GM21423 (cell line): ENCODE measurements around the gene HIPK2.

Source experiments
- ATAC-seq: cut with Tn5 transposase; IDR thresholded peaks from one replicate; pipeline ENCODE4 v1.9.1; 2021; ENCODE audit warnings: mild to moderate bottlenecking, moderate library complexity; ENCODE audit not compliant: unreplicated experiment

The HIPK2 gene

DNA sequence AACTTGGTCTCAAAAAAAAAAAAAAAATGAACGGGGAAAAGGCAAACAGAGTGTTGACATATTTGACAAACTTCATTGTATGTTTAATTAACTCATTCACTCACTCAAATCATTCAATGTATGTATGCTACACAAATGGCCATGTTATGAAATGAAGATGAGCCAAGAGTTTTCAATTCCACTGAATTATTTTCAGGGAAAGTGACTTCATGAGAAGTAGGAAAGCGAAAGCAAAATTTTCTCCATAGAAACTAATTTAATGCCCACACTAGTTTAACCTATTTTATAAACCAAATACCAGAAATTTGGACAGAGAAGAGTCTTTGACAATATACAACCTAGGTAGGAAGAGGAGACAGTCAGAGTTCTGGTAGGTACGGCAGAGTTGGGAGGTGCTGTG lies 119.5 kb downstream of the HIPK2 start:
- ATAC-seq, result no peak

GRCh38 chr7:139657725-139658124 lies 120.1 kb downstream of the HIPK2 start:
- no peak for ATAC-seq

DNA sequence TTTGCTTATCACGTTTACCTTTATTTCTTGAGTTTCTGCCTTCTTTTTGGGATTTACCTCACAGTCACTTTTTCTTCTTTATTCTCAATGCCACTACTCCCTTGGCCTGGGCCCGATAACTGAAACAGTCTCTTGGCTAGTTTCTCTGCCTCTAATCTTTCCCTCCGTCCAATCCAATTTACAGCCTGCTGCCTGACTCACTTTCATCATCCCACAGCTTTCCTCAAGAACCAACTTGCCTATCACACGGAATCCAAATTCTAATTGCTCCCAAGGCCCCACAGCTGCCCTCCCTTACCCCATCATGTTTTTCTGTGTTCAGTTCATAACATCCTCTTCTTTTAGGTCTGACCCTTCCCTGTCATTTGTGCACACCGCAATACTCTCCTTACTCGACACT lies 121.4 kb downstream of the HIPK2 start:
- no peak for ATAC-seq

DNA sequence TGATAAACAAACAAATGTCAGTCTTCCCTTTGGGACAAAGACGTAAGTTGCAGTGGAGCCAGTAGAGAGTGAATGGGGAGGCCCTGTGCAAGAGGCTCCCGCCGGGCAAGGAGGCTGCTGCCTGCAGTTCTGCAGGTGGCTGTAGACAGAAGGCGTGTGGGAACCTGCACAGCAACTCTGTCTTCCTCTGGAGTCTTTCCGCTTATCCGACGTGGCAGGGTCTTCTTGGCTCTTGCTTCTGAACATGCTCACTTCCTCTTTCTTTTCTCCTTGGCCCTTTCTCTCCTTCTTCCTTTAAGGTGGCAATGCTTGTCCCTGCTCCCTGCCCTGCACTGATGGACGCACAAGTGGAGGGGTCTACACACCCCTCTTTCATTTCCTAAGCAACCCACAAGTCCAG lies 122.5 kb downstream of the HIPK2 start:
- no peak for ATAC-seq

DNA sequence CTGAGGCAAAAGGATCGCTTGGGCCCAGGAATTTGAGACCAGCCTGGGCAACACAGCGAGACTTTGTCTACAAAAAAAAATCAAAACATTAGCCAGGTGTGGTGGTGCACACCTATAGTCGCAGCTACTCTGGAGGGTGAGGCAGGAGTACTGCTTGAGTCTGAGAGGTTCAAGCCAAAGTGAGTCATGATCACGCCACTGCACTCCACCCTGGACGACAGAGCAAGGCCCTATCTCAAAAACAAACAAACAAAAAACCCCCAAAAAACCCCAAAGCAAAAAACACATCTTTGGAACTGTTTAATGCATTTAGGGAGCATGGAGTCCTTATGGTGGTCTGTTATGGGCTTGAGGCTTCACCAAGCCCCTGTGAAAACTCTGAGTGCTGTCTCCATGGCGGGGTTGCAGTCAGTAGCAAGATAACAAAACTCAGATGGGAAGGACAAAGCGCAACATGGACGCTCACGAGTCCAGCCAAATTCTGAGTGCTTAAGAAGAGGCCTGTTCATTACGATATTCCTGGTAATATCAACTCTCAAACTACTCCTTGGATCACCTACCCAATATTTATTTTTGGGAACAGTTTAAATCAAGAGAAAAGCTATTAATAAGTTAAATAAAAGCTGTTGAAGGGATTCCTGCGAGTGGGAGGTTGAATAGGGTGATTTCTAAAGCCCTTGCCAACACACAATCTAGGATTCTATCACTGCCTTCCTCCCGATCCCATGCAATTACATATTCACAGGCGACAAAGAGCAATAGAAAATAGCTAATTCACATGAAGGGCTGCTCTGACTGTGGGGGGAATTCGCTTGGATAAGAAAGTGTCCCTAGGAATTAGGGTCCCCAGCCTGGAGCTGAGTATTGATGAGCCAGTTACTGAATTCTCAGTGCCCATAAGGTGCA lies 123.3 kb downstream of the HIPK2 start:
- no peak for ATAC-seq

GRCh38 chr7:139651914-139652313 lies 125.9 kb downstream of the HIPK2 start:
- no peak for ATAC-seq

- no peak for ATAC-seq
These were observed 126.5 kb downstream of the HIPK2 start for GRCh38 chr7:139651308-139651707.

DNA sequence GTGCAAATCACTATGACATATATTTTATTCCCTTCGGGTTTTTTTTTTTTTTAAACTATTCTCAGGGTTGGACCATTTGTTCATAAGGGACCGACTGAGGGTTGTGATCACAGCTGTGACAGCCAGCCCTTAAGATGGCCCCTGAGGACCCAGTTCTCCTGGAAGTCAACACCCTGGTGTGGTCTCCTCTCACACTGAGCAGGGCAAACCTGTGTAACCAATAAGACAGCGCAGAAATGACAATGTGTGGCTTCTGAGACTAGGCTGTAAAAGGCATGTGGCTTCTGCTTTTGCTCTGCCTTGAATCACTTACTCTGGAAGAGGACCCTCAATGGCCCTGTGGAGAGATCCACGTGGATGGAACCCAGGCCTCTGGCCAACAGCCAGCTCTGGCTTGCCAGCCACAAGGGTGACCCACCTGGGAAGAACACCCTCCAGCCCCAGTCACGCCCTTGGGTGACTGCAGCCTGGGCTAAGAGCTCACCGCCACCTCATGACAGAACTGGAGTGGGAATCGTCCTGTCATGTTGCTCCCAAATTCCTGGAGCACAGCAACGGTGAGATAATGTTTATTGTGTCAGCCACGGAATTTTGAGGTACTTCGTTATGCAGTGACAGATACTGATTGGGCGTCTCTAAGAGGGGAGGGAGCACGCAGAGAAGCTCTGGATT lies 127.2 kb downstream of the HIPK2 start:
- no peak for ATAC-seq

DNA sequence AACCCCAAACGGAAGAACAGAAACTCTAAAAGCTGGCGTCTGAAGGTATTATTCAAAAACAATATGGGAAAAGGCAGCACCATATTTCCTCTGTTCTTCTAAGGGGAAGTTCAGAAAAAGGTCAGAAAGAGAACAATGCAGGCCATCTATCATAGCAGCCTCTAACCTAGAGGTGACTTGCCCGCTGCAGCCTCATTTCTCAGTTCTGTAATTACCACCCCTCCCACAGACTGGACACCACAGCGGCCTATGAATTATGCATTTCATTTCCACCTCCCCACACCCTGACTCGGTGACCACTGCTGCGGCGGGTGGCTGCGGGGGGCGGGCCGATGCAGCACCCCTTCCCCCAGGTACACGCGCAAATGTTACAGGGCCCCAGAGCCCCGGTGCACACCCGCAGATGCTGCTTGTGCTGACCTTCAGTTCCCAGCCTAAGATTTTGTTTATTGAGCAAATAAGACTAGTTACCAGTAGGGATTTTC lies 128.8 kb downstream of the HIPK2 start:
- peak; percentile 85 for ATAC-seq

DNA sequence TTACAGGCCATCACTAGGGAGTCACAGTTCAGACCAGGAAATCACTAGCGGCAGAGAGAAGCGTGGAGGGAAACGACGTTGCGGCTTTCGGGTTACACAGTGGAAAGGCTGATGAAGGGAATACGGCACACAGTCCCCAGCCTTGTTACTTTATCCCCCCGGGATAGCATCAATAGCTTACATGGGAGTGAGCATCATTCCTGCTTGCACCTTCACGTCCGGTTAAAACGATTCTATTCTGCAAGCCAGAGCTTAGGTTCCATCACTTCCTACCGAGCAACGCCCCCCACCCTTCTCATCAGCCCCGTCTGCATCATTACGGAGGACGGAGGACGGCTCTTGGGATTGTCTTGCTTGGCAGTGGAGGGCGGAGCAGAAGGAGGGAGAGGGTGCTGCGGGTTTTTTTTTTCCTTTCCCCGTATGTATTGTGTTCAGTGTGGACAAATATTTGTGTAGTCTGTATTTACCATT lies 129.4 kb downstream of the HIPK2 start:
- ATAC-seq, result peak; percentile 1

- ATAC-seq, result no peak
These were observed 129.9 kb downstream of the HIPK2 start for GRCh38 chr7:139647814-139648390.

DNA sequence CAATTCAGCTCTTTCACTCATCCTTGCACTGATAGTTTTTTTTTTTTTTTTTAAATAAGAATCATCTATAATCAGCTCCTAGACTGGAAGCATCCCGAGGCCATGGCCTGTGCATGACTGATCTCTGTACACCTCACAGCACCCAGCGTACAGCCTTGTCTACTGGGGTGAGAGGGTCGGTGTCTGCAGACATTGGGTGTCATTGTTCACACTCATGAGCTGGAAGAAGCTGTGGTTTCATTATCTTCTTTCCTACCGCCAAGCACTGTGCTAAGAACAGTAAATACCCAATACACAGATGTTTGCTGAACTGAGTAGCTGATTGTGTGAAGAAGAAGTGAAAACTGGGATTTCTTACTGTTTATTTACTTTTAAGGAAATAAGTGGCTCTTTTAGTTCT lies 130.7 kb downstream of the HIPK2 start:
- no peak for ATAC-seq

DNA sequence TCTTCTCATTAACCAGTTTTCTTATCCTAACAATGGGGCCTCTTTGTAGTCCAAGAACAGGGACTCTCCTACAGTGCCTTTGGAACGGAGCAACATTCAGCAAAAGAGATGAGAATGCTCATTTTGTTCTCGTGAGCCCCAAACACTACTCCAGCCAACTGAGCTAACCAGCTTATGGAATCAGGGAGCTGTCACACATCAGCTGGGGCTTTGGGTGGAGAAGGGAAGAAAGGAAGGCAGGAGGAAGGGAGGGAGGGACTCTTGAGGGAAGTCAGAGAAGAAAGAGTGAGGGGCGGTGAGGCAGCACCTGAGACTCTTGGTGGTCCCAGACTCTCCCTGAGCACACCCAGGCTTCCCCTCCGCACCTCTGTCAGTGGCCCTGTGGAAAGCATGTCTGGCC lies 131.2 kb downstream of the HIPK2 start:
- ATAC-seq, result no peak

- ATAC-seq, result no peak
These were observed 131.9 kb downstream of the HIPK2 start for GRCh38 chr7:139645572-139646523.

DNA sequence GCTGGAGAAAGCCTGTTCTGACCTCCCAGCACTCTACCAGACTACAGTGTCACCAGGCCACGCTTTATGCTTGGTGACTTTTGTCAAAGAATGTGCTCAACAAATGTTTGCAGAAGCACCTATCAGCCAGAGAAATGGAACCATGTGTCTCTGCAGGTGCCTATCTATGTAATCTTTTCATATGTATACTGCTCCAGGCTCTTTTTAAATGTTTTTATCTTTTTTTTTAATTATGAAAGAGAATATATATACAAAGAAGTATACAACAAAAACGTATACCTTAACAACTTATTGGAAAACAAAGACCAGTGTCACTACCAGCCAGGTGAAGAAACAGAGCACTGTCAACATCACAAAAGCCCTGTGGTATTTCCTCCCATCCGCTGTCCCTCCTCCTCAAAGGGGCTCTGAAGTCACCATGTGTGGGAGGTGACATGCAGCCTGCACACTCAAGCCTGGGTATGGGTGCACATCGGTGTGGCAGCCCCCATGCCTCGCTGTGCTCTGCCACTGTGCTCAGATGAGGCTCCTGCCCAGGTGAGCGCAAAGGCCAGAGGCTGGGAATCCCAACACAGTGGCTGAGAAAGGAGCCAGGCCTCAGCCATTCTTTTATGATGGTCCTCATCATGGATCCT lies 133.7 kb downstream of the HIPK2 start:
- ATAC-seq, result no peak

GRCh38 chr7:139642283-139642682 lies 135.5 kb downstream of the HIPK2 start:
- no peak for ATAC-seq

- ATAC-seq, result no peak
These were observed 136.3 kb downstream of the HIPK2 start for GRCh38 chr7:139641337-139641992.

DNA sequence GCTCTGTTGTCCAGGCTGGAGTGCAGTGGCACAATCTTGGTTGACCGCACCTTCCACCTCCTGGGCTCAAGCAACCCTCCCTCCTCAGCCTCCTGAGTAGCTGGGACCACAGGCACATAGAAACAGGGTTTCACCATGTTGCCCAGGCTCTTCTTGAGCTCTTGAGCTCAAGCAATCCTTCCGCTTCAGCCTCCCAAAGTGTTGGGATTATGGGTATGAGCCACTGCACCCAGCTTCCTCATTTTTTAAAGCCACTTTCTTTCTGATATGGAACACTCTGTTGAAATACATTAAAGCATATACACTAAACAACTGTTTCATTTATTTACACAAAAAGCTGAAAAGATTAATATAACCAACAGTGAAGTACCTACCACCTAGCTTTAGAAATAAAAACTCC lies 137.1 kb downstream of the HIPK2 start:
- ATAC-seq, result no peak

GRCh38 chr7:139639563-139639962 lies 138.2 kb downstream of the HIPK2 start:
- ATAC-seq, result no peak
